H9 (cell line): ENCODE data around the gene NDST1. TPM values are rescaled to one million over a fixed set of nuclear protein-coding genes. Genes with fewer than 3 reads are reported as not detected.

Experiments
- DNase-seq: peaks from one replicate; pipeline ENCODE4 v3.0.0-alpha.2; 2017
- H2AFZ ChIP-seq: one replicate; pipeline ENCODE4 v1.6.1; 2013; ENCODE audit warnings: mild to moderate bottlenecking, low read length, control low read depth, moderate library complexity
- H2AK5ac ChIP-seq: 2 replicates; pipeline ENCODE4 v1.6.1; 2013; ENCODE audit warnings: low read length, control low read depth, mixed read lengths; ENCODE audit not compliant: insufficient read length
- H2BK120ac ChIP-seq: one replicate; pipeline ENCODE4 v1.6.1; 2013; ENCODE audit warnings: low read depth, mild to moderate bottlenecking, low read length, control low read depth, inconsistent platforms; ENCODE audit not compliant: poor library complexity, severe bottlenecking
- H2BK12ac ChIP-seq: 2 replicates; pipeline ENCODE4 v1.6.1; 2013; ENCODE audit warnings: low read length, control low read depth, mixed read lengths, low read depth; ENCODE audit not compliant: insufficient read length
- H2BK15ac ChIP-seq: 2 replicates; pipeline ENCODE4 v1.6.1; 2013; ENCODE audit warnings: low read depth, low read length, control low read depth
- H2BK20ac ChIP-seq: one replicate; pipeline ENCODE4 v1.6.1; 2013; ENCODE audit warnings: low read depth, mild to moderate bottlenecking, low read length, control low read depth, inconsistent platforms; ENCODE audit not compliant: poor library complexity, severe bottlenecking
- H2BK5ac ChIP-seq: 2 replicates; pipeline ENCODE4 v1.6.1; 2013; ENCODE audit warnings: low read length, control low read depth, mixed read lengths; ENCODE audit not compliant: insufficient read length
- H3K14ac ChIP-seq: 2 replicates; pipeline ENCODE4 v1.6.1; 2013; ENCODE audit warnings: low read length, control low read depth; ENCODE audit not compliant: insufficient read depth
- H3K18ac ChIP-seq: 2 replicates; pipeline ENCODE4 v1.6.1; 2013; ENCODE audit warnings: low read depth, mild to moderate bottlenecking, mixed read lengths, low read length, control low read depth; ENCODE audit not compliant: insufficient read length
- H3K23ac ChIP-seq: 2 replicates; pipeline ENCODE4 v1.6.1; 2013; ENCODE audit warnings: low read length, control low read depth, mixed read lengths, low read depth; ENCODE audit not compliant: insufficient read length
- H3K23me2 ChIP-seq: 2 replicates; pipeline ENCODE4 v1.6.1; 2013; ENCODE audit warnings: low read depth, mild to moderate bottlenecking, mixed read lengths, low read length, control low read depth; ENCODE audit not compliant: insufficient read length, poor library complexity, severe bottlenecking
- H3K27ac ChIP-seq: 2 replicates; pipeline ENCODE4 v1.5.1; 2013; ENCODE audit warnings: low read length, control low read depth, mixed read lengths, low read depth; ENCODE audit not compliant: insufficient read length
- H3K27me3 ChIP-seq: 2 replicates; pipeline ENCODE4 v1.6.1; 2013; ENCODE audit warnings: low read length, control low read depth, inconsistent platforms; ENCODE audit not compliant: insufficient read depth
- H3K4ac ChIP-seq: 2 replicates; pipeline ENCODE4 v1.6.1; 2013; ENCODE audit warnings: low read depth, mild to moderate bottlenecking, control low read depth, inconsistent platforms, low read length, moderate library complexity
- H3K4me1 ChIP-seq: 2 replicates; pipeline ENCODE4 v1.6.1; 2013; ENCODE audit warnings: low read length, control low read depth, inconsistent platforms; ENCODE audit not compliant: insufficient read depth
- H3K4me2 ChIP-seq: 2 replicates; pipeline ENCODE4 v1.6.1; 2013; ENCODE audit warnings: low read length, control low read depth, mixed read lengths; ENCODE audit not compliant: insufficient read length, insufficient read depth
- H3K56ac ChIP-seq: 2 replicates; pipeline ENCODE4 v1.6.1; 2013; ENCODE audit warnings: low read depth, mild to moderate bottlenecking, mixed read lengths, low read length, control low read depth; ENCODE audit not compliant: insufficient read length
- H3K79me1 ChIP-seq: 2 replicates; pipeline ENCODE4 v1.6.1; 2013; ENCODE audit warnings: low read depth, mild to moderate bottlenecking, moderate library complexity, low read length, control low read depth, inconsistent platforms; ENCODE audit not compliant: insufficient read depth, poor library complexity, severe bottlenecking
- H3K79me2 ChIP-seq: 2 replicates; pipeline ENCODE4 v1.6.1; 2013; ENCODE audit warnings: low read length, control low read depth, inconsistent platforms; ENCODE audit not compliant: insufficient read depth
- H3K9ac ChIP-seq: 2 replicates; pipeline ENCODE4 v1.6.1; 2013; ENCODE audit warnings: low read length, control low read depth, mixed read lengths; ENCODE audit not compliant: insufficient read length; ENCODE audit errors: extremely low read depth
- H3K9me3 ChIP-seq: one replicate; pipeline ENCODE4 v1.6.1; 2013; ENCODE audit warnings: low read depth, low read length, inconsistent platforms; ENCODE audit not compliant: control insufficient read depth
- H3T11ph ChIP-seq: one replicate; pipeline ENCODE4 v1.6.1; 2013; ENCODE audit warnings: mild to moderate bottlenecking, low read length, control low read depth, inconsistent platforms
- H4K20me1 ChIP-seq: one replicate; pipeline ENCODE4 v1.6.1; 2013; ENCODE audit not compliant: control insufficient read depth, insufficient read length, insufficient read depth
- H4K5ac ChIP-seq: 2 replicates; pipeline ENCODE4 v1.6.1; 2013; ENCODE audit warnings: low read depth, mild to moderate bottlenecking, mixed read lengths, low read length, control low read depth; ENCODE audit not compliant: insufficient read length
- H4K8ac ChIP-seq: replicated peaks from 2 replicates; pipeline ENCODE4 v1.6.1; 2013; ENCODE audit warnings: low read length, control low read depth, mixed read lengths, low read depth; ENCODE audit not compliant: insufficient read length
- H4K91ac ChIP-seq: 2 replicates; pipeline ENCODE4 v1.6.1; 2013; ENCODE audit warnings: low read depth, mild to moderate bottlenecking, moderate library complexity, mixed read lengths, low read length, control low read depth; ENCODE audit not compliant: insufficient read length
- H3K27ac Mint-ChIP-seq, 3 experiments: 2 replicates in 2 of 3; 3 replicates in 1 of 3; pipeline ENCODE4 v1.8.0; 2020 to 2021; ENCODE audit warnings: mixed read lengths in 3 of 3, mild to moderate bottlenecking in 1 of 3, moderate library complexity in 1 of 3
- H3K27me3 Mint-ChIP-seq: 2 replicates; pipeline ENCODE4 v1.8.0; 2021; ENCODE audit warnings: low read depth, mild to moderate bottlenecking, moderate library complexity, mixed read lengths
- H3K36me3 Mint-ChIP-seq, 3 experiments: 2 replicates in 2 of 3; 3 replicates in 1 of 3; pipeline ENCODE4 v1.8.0; 2020 to 2021; ENCODE audit warnings: low read depth in 3 of 3, mixed read lengths in 3 of 3; ENCODE audit not compliant: insufficient read depth in 1 of 3
- H3K4me1 Mint-ChIP-seq, 2 experiments: 2 replicates each; pipeline ENCODE4 v1.8.0; 2020; ENCODE audit warnings: mixed read lengths in 2 of 2
- H3K4me3 Mint-ChIP-seq, 2 experiments: 2 replicates in 1 of 2; 3 replicates in 1 of 2; pipeline ENCODE4 v1.8.0; 2020 to 2021; ENCODE audit warnings: mild to moderate bottlenecking in 2 of 2, mixed read lengths in 2 of 2, moderate library complexity in 1 of 2
- H3K9me3 Mint-ChIP-seq, 2 experiments: 2 replicates in 1 of 2; 3 replicates in 1 of 2; pipeline ENCODE4 v1.8.0; 2020; ENCODE audit warnings: mild to moderate bottlenecking in 2 of 2, mixed read lengths in 2 of 2, moderate library complexity in 1 of 2
- CTCF ChIP-seq: fragments of 200-600 bp; sonication (generic); conservative IDR thresholded peaks from 3 replicates; pipeline ENCODE4 v1.8.0; 2021; ENCODE audit warnings: antibody characterized with exemption, mild to moderate bottlenecking
- WGBS: extraction: QIAGEN DNeasy Blood & Tissue Kit; methylation state at CpG from one replicate; pipeline ENCODE4 v1.1.7; 2013; ENCODE audit warnings: missing lambda C conversion rate, low lambda C conversion rate, mixed read lengths; ENCODE audit not compliant: insufficient read length; ENCODE audit errors: extremely low coverage; 5-methylcytosine and 5-hydroxymethylcytosine counted together
- total RNA-seq: library from RNA; stranded (reverse); gene quantifications from 2 replicates; pipeline ENCODE4 v1.2.1, GENCODE V29; 2021

NDST1 gene
- total RNA-seq, 1 experiment from 2014 or later = 65.5 TPM

- Histone ChIP-seq H3K27ac (no peak overlapping the region), H3T11ph (no peak overlapping the region), H3K9me3 (no peaks in the 10 kb centered on the region), H3K56ac (no peak overlapping the region), H3K4me1 (no peaks in the 10 kb centered on the region), H2AK5ac (no peak overlapping the region), H2BK5ac (no peak overlapping the region), H3K79me2 (no peaks in the 10 kb centered on the region), H3K27me3 (no peaks in the 10 kb centered on the region), H4K8ac (no peak overlapping the region), H2BK15ac (no peak overlapping the region), H2BK20ac (no peak overlapping the region), H4K91ac (no peak overlapping the region), H2BK120ac (no peak overlapping the region), H3K4me2 (no peak overlapping the region), H2AFZ (no peak overlapping the region), H3K4ac (no peak overlapping the region), H3K79me1 (no peaks in the 10 kb centered on the region), H4K20me1 (peaks cover 4% of the 10 kb centered on the region), H3K14ac (no peak overlapping the region), H3K23me2 (no peaks in the 10 kb centered on the region), H3K18ac (no peak overlapping the region), H4K5ac (no peak overlapping the region), H2BK12ac (no peak overlapping the region), H3K9ac (no peak overlapping the region), H3K23ac (no peak overlapping the region)
- H3K27ac Mint-ChIP-seq = no peak overlapping the region
- H3K4me1 Mint-ChIP-seq = peaks cover 8 to 11% of the 10 kb centered on the region in 2 experiments
- no peak overlapping the region for H3K4me3 Mint-ChIP-seq
- no peaks in the 10 kb centered on the region for H3K36me3 Mint-ChIP-seq
- TF ChIP-seq CTCF = no peak
- H3K27me3 Mint-ChIP-seq = no peaks in the 10 kb centered on the region; the same call in 1 of the 2 replicates
- H3K9me3 Mint-ChIP-seq = no peaks in the 10 kb centered on the region
- no peak for DNase-seq
- WGBS = no CpG with 5 or more reads among the region's 9 CpGs
Observed at GRCh38 chr5:150585781-150586341, 77.9 kb downstream of the NDST1 start.
